ENCODE results near the gene C3orf70.

The C3orf70 gene

DNA sequence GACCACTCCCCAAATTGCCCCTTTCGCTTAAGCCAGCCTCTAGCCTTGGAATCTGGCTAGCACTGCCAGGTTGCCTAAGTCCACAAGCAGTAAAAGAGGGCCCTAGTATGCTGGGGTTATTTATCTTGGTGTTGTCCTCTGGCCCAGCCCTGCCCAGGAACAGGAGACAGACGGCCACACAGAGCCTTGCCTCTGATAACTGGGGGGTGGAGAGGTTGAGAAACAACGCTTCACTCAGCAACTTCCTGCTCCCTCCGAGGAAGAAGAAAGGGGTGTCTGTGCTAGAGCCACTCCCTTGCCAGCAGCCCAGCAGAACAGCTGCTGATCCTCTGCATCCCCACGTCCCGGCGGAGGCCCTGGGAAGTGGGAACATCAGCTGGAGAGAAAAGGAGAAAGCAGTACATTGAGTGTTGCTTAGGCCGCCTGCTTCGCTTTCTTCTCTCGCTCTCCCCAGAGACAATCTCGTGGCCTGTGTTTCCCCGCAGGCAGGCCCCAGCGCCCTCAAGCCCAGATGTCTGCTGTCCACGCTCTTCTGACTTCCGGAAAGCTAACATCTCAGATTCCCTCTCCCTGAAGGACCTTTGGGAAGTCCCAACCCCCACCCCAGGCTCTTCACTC is 22.6 kb upstream of the C3orf70 start:
- no peak overlapping the region for H3K4me3 ChIP-seq (ENCODE audit: low read depth, low read length)
- H3K27ac ChIP-seq (ENCODE audit: extremely low read depth, low read depth, low read length) = no peak overlapping the region
- ChIA-PET CTCF (interaction anchor here (0.9 to 1.8 kb wide), 11 partner anchors 7 to 301 kb away, joined by 3 to 9 read pairs (median 5); no protein-coding TSS in a partner anchor), POLR2A (no interaction called here)
- H3K36me3 ChIP-seq (ENCODE audit: control insufficient read depth in 2 of 2, insufficient read depth in 1 of 2, low read length in 2 of 2) = no peaks in the 10 kb centered on the region
- TF ChIP-seq MEIS1 (CRISPR knock-in tag; IDR thresholded peaks at IDR 0.05; ENCODE audit: borderline replicate concordance) (no peak), ZNF133 (tag by site-specific recombination; IDR thresholded peaks at IDR 0.05) (no peak), ZNF10 (tag by site-specific recombination; IDR thresholded peaks at IDR 0.05) (no peak), ZFP37 (tag by site-specific recombination; IDR thresholded peaks at IDR 0.05) (no peak), GLIS2 (tag by site-specific recombination; IDR thresholded peaks at IDR 0.05) (no peak), ZNF660 (tag by site-specific recombination; IDR thresholded peaks at IDR 0.05) (no peak), ZNF354C (tag by site-specific recombination; IDR thresholded peaks at IDR 0.05; ENCODE audit: borderline replicate concordance, low read depth) (no peak), SETDB1 (IDR thresholded peaks at IDR 0.05; ENCODE audit: insufficient read length, low read length) (no peak), ZNF544 (tag by site-specific recombination; IDR thresholded peaks at IDR 0.05) (no peak), TRIM28 (IDR thresholded peaks at IDR 0.05; ENCODE audit: borderline replicate concordance, low read length) (no peak), KLF8 (tag by site-specific recombination; IDR thresholded peaks at IDR 0.05) (no peak), ZNF777 (tag by site-specific recombination; IDR thresholded peaks at IDR 0.05; ENCODE audit: borderline replicate concordance) (no peak), ZNF549 (tag by site-specific recombination; IDR thresholded peaks at IDR 0.05) (no peak), ZNF16 (tag by site-specific recombination; IDR thresholded peaks at IDR 0.05; ENCODE audit: low read depth) (no peak)
- TF ChIP-seq, protein P1, sequence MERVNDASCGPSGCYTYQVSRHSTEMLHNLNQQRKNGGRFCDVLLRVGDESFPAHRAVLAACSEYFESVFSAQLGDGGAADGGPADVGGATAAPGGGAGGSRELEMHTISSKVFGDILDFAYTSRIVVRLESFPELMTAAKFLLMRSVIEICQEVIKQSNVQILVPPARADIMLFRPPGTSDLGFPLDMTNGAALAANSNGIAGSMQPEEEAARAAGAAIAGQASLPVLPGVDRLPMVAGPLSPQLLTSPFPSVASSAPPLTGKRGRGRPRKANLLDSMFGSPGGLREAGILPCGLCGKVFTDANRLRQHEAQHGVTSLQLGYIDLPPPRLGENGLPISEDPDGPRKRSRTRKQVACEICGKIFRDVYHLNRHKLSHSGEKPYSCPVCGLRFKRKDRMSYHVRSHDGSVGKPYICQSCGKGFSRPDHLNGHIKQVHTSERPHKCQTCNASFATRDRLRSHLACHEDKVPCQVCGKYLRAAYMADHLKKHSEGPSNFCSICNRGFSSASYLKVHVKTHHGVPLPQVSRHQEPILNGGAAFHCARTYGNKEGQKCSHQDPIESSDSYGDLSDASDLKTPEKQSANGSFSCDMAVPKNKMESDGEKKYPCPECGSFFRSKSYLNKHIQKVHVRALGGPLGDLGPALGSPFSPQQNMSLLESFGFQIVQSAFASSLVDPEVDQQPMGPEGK (tag by site-specific recombination; IDR thresholded peaks at IDR 0.05) = no peak
- TF ChIP-seq, protein P2, sequence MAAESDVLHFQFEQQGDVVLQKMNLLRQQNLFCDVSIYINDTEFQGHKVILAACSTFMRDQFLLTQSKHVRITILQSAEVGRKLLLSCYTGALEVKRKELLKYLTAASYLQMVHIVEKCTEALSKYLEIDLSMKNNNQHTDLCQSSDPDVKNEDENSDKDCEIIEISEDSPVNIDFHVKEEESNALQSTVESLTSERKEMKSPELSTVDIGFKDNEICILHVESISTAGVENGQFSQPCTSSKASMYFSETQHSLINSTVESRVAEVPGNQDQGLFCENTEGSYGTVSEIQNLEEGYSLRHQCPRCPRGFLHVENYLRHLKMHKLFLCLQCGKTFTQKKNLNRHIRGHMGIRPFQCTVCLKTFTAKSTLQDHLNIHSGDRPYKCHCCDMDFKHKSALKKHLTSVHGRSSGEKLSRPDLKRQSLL (tag by site-specific recombination; IDR thresholded peaks at IDR 0.05) = no peak
- TF ChIP-seq, protein P3, sequence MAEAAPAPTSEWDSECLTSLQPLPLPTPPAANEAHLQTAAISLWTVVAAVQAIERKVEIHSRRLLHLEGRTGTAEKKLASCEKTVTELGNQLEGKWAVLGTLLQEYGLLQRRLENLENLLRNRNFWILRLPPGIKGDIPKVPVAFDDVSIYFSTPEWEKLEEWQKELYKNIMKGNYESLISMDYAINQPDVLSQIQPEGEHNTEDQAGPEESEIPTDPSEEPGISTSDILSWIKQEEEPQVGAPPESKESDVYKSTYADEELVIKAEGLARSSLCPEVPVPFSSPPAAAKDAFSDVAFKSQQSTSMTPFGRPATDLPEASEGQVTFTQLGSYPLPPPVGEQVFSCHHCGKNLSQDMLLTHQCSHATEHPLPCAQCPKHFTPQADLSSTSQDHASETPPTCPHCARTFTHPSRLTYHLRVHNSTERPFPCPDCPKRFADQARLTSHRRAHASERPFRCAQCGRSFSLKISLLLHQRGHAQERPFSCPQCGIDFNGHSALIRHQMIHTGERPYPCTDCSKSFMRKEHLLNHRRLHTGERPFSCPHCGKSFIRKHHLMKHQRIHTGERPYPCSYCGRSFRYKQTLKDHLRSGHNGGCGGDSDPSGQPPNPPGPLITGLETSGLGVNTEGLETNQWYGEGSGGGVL (tag by site-specific recombination; IDR thresholded peaks at IDR 0.05) = no peak
- TF ChIP-seq, protein P4, sequence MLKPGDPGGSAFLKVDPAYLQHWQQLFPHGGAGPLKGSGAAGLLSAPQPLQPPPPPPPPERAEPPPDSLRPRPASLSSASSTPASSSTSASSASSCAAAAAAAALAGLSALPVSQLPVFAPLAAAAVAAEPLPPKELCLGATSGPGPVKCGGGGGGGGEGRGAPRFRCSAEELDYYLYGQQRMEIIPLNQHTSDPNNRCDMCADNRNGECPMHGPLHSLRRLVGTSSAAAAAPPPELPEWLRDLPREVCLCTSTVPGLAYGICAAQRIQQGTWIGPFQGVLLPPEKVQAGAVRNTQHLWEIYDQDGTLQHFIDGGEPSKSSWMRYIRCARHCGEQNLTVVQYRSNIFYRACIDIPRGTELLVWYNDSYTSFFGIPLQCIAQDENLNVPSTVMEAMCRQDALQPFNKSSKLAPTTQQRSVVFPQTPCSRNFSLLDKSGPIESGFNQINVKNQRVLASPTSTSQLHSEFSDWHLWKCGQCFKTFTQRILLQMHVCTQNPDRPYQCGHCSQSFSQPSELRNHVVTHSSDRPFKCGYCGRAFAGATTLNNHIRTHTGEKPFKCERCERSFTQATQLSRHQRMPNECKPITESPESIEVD (tag by site-specific recombination; IDR thresholded peaks at IDR 0.05) = no peak
- H3K9me3 ChIP-seq (ENCODE audit: control insufficient read depth, insufficient read depth, low read depth, low read length) = no peaks in the 10 kb centered on the region
- H3K4me1 ChIP-seq (ENCODE audit: control insufficient read depth, insufficient read depth, low read length) = no peaks in the 10 kb centered on the region

All from HEK293 (cell line).